NCI-H146 treated with DMSO at 0.1 percent for 48 hours (cell line): ENCODE data around the gene ADAMTS1.

Experiments
- DNase-seq: peaks from one replicate; lab custom pipeline; 2025; ENCODE audit not compliant: unreplicated experiment; lab: John Stamatoyannopoulos, UW

The ADAMTS1 gene

GRCh38 chr21:26845759-26846035 is 488 bp upstream of the ADAMTS1 start:
- DNase-seq, result no peak

- DNase-seq, result no peak
These were observed 747 bp downstream of the ADAMTS1 start for GRCh38 chr21:26844258-26845065.

DNA sequence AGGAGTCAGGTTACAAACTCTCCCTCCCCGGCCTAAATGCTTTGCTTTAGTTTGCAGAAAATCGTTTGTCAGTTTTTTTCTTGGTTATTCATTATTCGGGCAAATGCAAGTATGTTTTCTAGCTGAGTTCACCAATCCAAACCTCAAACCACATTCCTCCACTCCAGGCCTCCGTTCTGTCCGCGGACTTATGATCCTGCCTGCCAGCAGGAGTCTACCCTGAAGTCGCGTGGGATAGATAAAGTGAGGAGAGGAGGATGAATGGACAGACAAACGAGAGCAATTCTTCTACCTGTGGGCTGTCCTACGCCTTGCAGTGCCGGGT is 1.3 kb downstream of the ADAMTS1 start:
- DNase-seq, result no peak

GRCh38 chr21:26842974-26843932 is 2.0 kb downstream of the ADAMTS1 start:
- DNase-seq, result no peak

DNA sequence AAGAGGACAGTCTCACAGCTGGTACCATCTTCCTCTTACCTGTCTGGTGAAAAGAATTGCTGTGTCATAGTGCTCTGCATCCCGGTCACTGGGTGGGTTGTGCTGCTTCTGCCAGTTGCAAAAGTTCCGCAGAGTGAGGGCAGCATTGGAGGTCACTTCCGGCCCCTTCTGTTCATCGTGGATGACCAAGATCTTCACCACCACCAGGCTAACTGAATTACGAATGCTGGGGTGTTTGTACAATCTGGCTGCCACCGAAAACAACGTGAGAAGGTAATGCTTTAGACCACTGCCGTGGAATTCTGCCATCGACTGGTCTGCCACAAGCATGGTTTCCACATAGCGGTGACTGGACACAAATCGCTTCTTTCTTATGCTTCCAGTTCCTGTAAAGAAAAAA is 2.9 kb downstream of the ADAMTS1 start:
- DNase-seq, result no peak

GRCh38 chr21:26840912-26841311 is 4.3 kb downstream of the ADAMTS1 start:
- no peak for DNase-seq

- DNase-seq, result no peak
These were observed 5.0 kb downstream of the ADAMTS1 start for GRCh38 chr21:26840201-26840600.

GRCh38 chr21:26837539-26837938 is 7.7 kb downstream of the ADAMTS1 start:
- DNase-seq, result no peak

- no peak for DNase-seq
These were observed 8.7 kb downstream of the ADAMTS1 start for GRCh38 chr21:26836528-26836927.

GRCh38 chr21:26835714-26836265 is 9.4 kb downstream of the ADAMTS1 start:
- DNase-seq, result no peak

DNA sequence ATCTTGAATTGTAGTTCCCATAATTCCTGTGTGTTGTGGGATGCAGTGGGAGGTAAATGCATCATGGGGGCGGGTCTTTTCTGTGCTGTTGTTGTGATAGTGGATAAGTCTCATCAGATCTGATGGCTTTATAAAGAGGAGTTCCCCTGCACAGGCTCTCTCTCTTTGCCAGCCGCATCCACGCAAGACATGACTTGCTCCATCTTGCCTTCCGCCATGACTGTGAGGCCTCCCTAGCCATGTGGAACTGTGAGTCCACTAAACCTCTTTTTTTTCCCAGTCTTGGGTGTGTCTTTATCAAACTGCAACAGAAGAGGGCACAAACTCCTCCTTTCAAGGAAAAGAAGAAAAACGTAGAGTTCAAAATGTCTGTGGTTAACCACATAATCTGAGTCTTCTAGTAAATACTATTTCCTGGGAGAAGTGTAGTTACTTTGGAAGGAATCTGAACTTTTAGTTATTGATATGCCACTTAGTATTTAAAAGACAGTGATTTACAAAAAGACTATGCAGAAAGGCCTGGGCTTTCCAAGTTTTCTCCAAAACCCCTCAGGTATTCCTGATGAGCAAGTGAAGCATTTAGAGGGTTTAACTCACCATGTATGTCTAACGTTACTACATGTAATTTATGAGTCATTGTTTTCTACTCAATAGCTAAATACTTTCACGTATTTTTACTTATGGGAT is 10.0 kb downstream of the ADAMTS1 start:
- no peak for DNase-seq

- DNase-seq, result no peak
These were observed 10.9 kb downstream of the ADAMTS1 start for GRCh38 chr21:26834181-26834905.

DNA sequence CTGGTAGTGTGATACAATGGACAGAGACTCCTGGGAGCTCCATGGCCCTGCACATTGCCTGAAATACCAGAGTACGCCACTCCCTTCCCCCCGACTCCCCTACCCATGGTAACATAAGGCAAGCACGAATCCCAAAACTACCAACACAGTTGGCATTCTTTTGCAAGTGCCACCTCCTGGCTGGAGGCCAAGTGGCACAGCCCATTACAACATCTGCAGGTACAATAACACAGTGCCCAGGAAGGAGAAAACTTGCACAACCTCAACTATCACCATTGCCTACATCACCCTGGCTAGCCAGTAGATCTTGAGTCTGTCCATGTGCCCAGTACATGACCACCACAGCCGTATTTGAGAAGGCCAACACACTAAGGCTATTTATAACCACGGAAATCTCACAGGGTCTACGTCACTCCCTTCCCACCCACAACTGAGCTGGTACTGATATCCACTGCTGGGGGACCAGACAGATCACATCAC is 11.7 kb downstream of the ADAMTS1 start:
- no peak for DNase-seq

- no peak for DNase-seq
These were observed 12.2 kb downstream of the ADAMTS1 start for GRCh38 chr21:26833011-26833410.

- no peak for DNase-seq
These were observed 12.7 kb downstream of the ADAMTS1 start for GRCh38 chr21:26832546-26832945.

GRCh38 chr21:26826801-26827200 is 18.4 kb downstream of the ADAMTS1 start:
- DNase-seq, result no peak

DNA sequence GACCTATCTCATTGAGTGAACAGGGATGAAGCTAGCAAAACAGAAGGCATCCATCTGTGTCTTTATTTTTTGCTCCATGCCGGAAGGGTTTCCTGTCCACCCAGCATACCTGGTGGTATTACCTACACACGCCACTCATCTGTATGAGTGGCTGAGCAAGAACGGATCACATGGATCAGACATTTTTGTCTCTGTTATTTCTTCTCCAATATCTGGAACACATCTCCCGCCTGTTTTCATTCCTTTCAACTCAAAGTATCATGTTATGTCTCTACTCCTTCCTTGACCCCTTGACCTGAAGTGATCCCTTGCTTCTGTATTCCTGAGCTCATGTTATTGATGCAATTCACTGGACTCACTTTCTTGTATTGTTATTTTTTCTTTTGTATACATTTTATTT is 24.7 kb downstream of the ADAMTS1 start:
- no peak for DNase-seq

DNA sequence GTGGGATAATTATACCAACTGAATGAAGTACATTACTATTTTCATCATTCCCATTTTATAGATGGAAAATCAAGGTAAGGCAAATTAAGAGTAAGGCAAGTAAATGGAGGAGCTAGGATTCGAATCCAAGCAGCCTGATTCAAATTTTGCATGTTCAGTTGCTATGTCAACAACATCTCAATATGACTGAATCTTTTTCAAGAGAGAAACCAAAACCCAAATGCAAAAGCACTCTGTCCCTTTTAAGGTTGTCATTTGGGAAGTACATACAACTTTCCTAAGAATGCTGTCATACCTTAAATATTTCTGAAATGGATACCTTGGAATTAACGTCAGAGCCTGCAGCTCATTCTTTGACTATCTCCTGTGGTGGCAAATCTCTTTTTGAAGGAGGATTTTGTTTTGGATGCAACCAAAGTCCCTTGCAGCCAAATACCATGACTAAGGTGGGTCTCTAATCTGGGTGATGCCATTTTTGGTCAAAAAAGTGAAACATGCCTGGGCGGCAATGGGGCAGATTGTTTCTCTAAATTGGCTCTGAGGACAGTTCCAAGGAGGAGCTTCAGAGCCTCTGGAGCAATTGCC is 25.4 kb downstream of the ADAMTS1 start:
- no peak for DNase-seq

DNA sequence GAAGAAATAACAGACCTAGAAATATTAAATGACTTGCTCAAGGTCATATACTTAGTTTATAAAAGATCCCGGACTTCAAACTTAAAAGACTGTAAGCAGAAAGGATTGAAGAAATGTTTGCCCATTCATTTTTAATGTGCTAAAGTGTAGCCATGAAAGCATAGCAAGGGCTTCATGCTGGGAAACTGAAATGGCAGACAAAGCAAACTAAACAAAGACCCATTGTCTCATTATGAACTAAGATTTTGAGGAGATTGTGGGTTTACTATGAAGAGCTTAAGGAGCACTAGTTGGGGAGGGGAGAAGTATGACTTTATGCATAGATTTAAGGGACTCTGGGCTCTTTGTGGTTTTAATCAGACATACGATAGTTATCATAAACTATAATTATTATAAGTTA is 26.3 kb downstream of the ADAMTS1 start:
- no peak for DNase-seq

DNA sequence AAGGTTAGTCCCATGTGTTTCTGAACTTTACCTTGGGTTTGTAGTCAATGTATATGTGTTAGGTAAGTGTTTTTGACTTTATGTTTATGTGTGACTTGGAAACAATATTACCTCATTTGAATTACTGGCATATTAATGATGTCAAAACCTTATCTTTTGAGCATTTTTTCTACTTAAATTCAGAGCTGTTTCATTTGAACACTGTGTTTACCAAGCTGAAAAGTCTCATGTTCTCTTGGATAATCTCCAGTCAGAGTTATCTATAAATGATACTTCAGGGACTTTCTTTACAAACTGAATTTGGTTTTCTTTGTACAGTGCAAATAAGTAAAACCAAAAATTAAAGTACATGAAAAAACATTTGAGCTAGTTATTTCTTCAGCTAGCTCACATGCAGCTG is 30.0 kb downstream of the ADAMTS1 start:
- DNase-seq, result no peak
